HUES6 (cell line): Measurements from ENCODE around the gene FRMD4B.

Experiments used
- H3K27ac ChIP-seq: 2 replicates; pipeline ENCODE4 v1.7.0; 2013; ENCODE audit warnings: low read depth, mild to moderate bottlenecking, low read length, inconsistent platforms
- H3K27me3 ChIP-seq: 2 replicates; pipeline ENCODE4 v1.6.1; 2013; ENCODE audit warnings: low read length; ENCODE audit not compliant: control insufficient read depth, insufficient read depth
- H3K36me3 ChIP-seq: 2 replicates; pipeline ENCODE4 v1.6.1; 2013; ENCODE audit warnings: low read length; ENCODE audit not compliant: control insufficient read depth, insufficient read depth
- H3K4me1 ChIP-seq: 2 replicates; pipeline ENCODE4 v1.6.1; 2013; ENCODE audit warnings: low read length; ENCODE audit not compliant: control insufficient read depth, insufficient read depth
- H3K4me3 ChIP-seq: 2 replicates; pipeline ENCODE4 v1.5.1; 2013; ENCODE audit warnings: low read depth, low read length
- H3K9ac ChIP-seq: one replicate; pipeline ENCODE4 v1.6.1; 2013; ENCODE audit warnings: mild to moderate bottlenecking, low read length
- H3K9me3 ChIP-seq: 2 replicates; pipeline ENCODE4 v1.6.1; 2013; ENCODE audit warnings: low read depth, low read length; ENCODE audit not compliant: control insufficient read depth, insufficient read depth

FRMD4B gene

DNA sequence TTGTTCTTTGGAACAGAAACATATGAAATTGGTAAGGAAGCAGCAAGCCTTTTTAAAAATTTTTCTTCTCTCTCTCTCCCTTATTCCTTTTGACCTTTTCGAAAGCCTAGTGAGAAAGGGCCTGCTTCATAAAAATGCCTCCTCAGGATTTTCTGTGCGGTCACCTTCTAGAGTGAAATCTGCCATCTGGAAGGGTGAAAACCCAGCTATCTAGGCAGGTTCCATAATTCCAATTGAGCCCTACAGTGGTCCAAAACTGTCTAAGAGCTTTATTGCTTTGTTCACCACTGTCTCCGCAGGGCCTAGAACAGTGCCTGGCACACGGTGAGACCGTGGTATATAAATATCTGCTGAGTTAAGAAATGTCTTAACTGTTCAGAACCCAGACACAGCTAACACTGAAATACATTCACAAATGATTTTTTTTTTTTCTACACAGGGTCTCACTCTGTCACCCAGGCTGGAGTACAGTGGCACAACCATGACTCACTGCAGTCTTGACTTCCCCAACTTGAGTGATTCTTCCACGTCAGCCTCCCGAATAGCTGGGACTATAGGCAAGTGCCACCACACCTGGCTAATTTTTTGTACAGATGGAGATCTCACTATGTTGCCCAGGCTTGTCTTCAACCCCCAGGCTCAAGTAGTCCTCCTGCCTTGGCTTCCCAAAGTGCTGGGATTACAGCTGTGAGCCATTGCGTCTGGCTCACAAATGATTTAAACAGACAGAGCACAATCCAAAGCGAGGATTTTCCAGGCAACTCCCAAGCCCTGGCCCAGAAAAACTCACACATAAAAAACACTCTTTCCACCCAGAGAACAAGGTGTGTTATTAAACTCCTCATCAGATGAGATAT is 64.4 kb downstream of the FRMD4B start:
- Histone ChIP-seq H3K4me3 (no peak overlapping the region), H3K4me1 (no peaks in the 10 kb centered on the region), H3K9ac (no peak overlapping the region), H3K27me3 (no peaks in the 10 kb centered on the region), H3K27ac (no peak overlapping the region), H3K36me3 (no peaks in the 10 kb centered on the region), H3K9me3 (no peaks in the 10 kb centered on the region)

DNA sequence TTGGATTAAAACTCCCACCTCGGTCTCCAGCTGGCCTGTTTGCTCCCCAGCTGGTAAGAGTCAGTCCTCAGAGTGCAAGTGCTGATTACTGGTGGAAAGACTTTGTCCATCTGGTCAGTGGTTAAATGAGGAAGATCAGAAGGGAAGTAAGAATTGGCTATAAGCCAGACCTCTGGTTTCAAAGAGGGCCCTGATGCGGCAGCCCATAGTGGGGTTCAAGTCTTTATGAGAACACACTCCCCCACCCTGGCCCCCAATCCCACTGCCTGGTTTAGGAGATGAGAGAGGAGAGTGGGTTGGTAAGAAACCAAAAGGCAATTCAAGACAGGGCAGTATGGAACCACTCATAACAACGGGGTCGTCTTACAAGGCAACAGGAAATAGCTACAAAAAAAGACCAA is 65.0 kb downstream of the FRMD4B start:
- H3K4me3 ChIP-seq, result no peak overlapping the region
- H3K27ac ChIP-seq, result no peak overlapping the region
- no peak overlapping the region for H3K9ac ChIP-seq
- H3K4me1 ChIP-seq, result no peaks in the 10 kb centered on the region
- no peaks in the 10 kb centered on the region for H3K36me3 ChIP-seq
- H3K9me3 ChIP-seq, result no peaks in the 10 kb centered on the region
- no peaks in the 10 kb centered on the region for H3K27me3 ChIP-seq

- H3K27ac ChIP-seq, result no peak overlapping the region
- H3K4me1 ChIP-seq, result no peaks in the 10 kb centered on the region
- H3K36me3 ChIP-seq, result no peaks in the 10 kb centered on the region
- no peaks in the 10 kb centered on the region for H3K9me3 ChIP-seq
- no peaks in the 10 kb centered on the region for H3K27me3 ChIP-seq
- H3K4me3 ChIP-seq, result no peak overlapping the region
- no peak overlapping the region for H3K9ac ChIP-seq
Measured at GRCh38 chr3:69319652-69320051, 66.2 kb downstream of the FRMD4B start.

DNA sequence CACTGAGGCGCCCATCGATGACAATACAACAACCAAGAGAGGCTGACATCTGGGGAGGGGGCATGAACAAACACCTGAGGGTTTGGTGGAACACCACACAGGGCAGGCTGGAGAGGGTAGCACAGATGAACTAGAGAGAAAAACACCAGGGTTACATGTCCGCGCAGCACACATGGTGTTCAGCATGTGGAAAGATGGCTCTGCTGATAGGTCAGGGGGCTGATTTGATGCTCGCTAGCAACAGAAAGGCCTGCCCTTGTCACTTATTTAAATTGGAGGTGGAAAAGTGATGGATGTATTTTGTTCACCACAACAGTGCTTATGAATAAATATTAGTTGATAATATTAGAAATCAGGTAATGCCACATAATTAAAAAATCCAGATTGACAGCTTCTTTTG is 67.5 kb downstream of the FRMD4B start:
- Histone ChIP-seq H3K9me3 (no peaks in the 10 kb centered on the region), H3K9ac (no peak overlapping the region), H3K4me3 (no peak overlapping the region), H3K27me3 (no peaks in the 10 kb centered on the region), H3K27ac (no peak overlapping the region), H3K4me1 (no peaks in the 10 kb centered on the region), H3K36me3 (no peaks in the 10 kb centered on the region)

- Histone ChIP-seq H3K27ac (no peak overlapping the region), H3K4me3 (no peak overlapping the region)
Measured at GRCh38 chr3:69313251-69313650, 72.6 kb downstream of the FRMD4B start.

DNA sequence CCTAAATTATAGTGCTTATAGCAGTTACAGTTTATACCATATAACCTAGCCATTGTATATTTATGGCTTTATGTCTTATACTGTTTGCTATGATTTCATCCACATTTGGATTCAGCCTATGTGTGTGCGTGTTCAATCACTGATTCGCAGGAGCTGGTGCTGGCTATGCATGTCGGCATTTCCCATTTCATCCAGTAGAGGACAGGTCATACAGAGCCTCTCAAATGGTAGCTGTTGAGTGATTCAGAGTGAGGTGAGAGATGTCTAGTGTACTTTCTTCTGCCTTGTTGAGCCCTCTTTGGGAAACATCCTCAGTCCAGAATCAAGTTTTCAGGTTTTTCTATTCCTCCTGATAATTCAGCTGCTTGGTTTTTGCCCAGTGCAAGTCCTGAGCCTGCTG is 76.1 kb downstream of the FRMD4B start:
- H3K4me1 ChIP-seq, result no peaks in the 10 kb centered on the region
- no peaks in the 10 kb centered on the region for H3K36me3 ChIP-seq
- no peak overlapping the region for H3K27ac ChIP-seq
- H3K4me3 ChIP-seq, result no peak overlapping the region
- no peaks in the 10 kb centered on the region for H3K9me3 ChIP-seq
- H3K9ac ChIP-seq, result no peak overlapping the region
- H3K27me3 ChIP-seq, result 0 out of 2 replicates have a peak, but pooled peaks cover 2% of the 10 kb centered on the region

More at GRCh38 chr3:69313251-69313650, 72.6 kb downstream of the FRMD4B start:
- Histone ChIP-seq H3K9ac (no peak overlapping the region), H3K36me3 (no peaks in the 10 kb centered on the region), H3K27me3 (no peaks in the 10 kb centered on the region), H3K4me1 (no peaks in the 10 kb centered on the region), H3K9me3 (no peaks in the 10 kb centered on the region)

GRCh38 chr3:69306239-69307185 is 79.4 kb downstream of the FRMD4B start:
- H3K27me3 ChIP-seq, result 0 out of 2 replicates have a peak, but pooled peaks cover 2% of the 10 kb centered on the region
- no peak overlapping the region for H3K4me3 ChIP-seq
- H3K9me3 ChIP-seq, result no peaks in the 10 kb centered on the region
- no peaks in the 10 kb centered on the region for H3K4me1 ChIP-seq
- no peaks in the 10 kb centered on the region for H3K36me3 ChIP-seq
- no peak overlapping the region for H3K27ac ChIP-seq
- H3K9ac ChIP-seq, result no peak overlapping the region

- no peaks in the 10 kb centered on the region for H3K9me3 ChIP-seq
- H3K27ac ChIP-seq, result no peak overlapping the region
- 0 out of 2 replicates have a peak, but pooled peaks cover 2% of the 10 kb centered on the region for H3K27me3 ChIP-seq
- no peak overlapping the region for H3K4me3 ChIP-seq
- H3K36me3 ChIP-seq, result no peaks in the 10 kb centered on the region
- no peaks in the 10 kb centered on the region for H3K4me1 ChIP-seq
- H3K9ac ChIP-seq, result no peak overlapping the region
Measured at GRCh38 chr3:69305011-69305410, 80.9 kb downstream of the FRMD4B start.

GRCh38 chr3:69304396-69304795 is 81.5 kb downstream of the FRMD4B start:
- 0 out of 2 replicates have a peak, but pooled peaks cover 2% of the 10 kb centered on the region for H3K27me3 ChIP-seq

GRCh38 chr3:69300296-69300695 is 85.6 kb downstream of the FRMD4B start:
- H3K27ac ChIP-seq, result no peak overlapping the region
- no peak overlapping the region for H3K4me3 ChIP-seq
- H3K36me3 ChIP-seq, result no peaks in the 10 kb centered on the region
- H3K9ac ChIP-seq, result no peak overlapping the region
- H3K27me3 ChIP-seq, result no peaks in the 10 kb centered on the region
- H3K4me1 ChIP-seq, result no peaks in the 10 kb centered on the region; the same call in 1 of the 2 replicates
- H3K9me3 ChIP-seq, result no peaks in the 10 kb centered on the region

More at GRCh38 chr3:69304396-69304795, 81.5 kb downstream of the FRMD4B start:
- no peaks in the 10 kb centered on the region for H3K36me3 ChIP-seq
- no peak overlapping the region for H3K27ac ChIP-seq
- no peaks in the 10 kb centered on the region; the same call in 1 of the 2 replicates for H3K4me1 ChIP-seq
- H3K9me3 ChIP-seq, result no peaks in the 10 kb centered on the region
- no peak overlapping the region for H3K4me3 ChIP-seq
- no peak overlapping the region for H3K9ac ChIP-seq

- Histone ChIP-seq H3K27me3 (no peaks in the 10 kb centered on the region), H3K36me3 (no peaks in the 10 kb centered on the region), H3K9ac (no peak overlapping the region), H3K4me3 (no peak overlapping the region), H3K27ac (no peak overlapping the region), H3K9me3 (no peaks in the 10 kb centered on the region), H3K4me1 (peaks cover 4% of the 10 kb centered on the region; the same call in 1 of the 2 replicates)
Measured at GRCh38 chr3:69299344-69299743, 86.5 kb downstream of the FRMD4B start.
